HG02798 (cell line): ENCODE results near the gene CCNL1.

Experiments
- ATAC-seq: cut with Tn5 transposase; IDR thresholded peaks from one replicate; pipeline ENCODE4 v1.9.1; 2021; ENCODE audit warnings: mild to moderate bottlenecking; ENCODE audit not compliant: unreplicated experiment, poor library complexity

CCNL1 gene

DNA sequence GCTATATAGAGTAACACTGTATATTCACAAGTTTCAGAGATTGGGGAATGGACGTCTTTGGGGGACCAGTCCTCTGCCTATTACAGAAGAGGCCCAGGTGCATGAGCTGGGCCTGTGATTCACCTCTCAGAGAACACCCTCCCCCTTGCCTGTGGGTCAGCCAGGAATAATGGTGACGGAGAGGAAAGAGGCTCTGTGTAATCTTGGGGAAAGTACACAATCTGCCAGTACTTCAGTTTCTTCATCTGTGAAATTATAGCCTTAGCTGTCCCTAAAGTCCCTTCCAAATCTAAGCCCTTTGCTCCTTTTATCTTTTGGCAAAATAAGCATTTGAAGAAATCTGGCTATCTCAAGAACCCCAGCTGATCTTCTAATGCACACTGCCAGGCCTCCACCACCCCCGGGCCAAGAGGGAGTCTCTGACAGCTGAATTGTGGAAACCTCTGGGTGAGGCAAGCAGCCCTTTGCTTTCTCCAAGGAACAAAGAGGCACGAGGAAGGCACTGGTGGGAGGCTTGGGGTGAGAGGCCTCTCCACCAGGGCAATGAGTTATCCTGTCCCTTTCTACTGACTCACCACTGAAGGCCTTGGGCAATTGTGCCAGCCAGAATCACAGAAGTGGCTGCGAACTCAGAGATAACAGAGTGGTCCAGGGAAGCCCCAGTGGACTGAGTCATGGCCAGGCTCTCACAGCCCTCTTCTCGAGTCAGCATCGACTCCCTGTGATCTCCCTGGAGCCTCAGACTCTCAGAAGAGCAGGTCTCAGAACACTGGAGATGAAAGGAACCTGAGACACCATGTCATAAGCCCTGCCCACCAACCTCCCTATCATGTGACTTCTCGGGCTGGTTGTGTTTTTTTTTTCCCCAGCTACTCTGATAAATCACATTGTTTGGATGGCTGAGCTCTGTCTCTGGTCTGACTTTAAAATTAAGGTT, 31.8 kb downstream of the CCNL1 start:
- ATAC-seq = peak; percentile 62

DNA sequence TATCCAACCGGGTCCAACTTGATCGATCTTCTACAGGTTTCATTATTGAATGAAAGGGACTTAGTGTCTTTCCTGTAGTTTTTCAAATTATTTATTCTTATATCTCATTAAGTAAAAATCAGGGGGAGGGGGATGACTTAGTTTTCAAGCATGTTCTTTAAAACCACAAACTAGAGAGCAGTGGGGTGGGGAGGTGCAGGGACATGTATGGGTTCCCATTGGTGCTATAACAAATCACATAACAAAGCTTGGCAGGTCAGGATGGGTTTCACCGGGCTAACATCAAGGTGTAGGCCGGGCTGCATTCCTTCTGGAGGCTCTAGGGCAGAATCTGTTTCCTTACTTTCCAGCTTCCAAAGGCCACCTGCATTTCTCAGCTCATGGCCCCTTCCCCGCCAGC, 32.7 kb downstream of the CCNL1 start:
- no peak for ATAC-seq

DNA sequence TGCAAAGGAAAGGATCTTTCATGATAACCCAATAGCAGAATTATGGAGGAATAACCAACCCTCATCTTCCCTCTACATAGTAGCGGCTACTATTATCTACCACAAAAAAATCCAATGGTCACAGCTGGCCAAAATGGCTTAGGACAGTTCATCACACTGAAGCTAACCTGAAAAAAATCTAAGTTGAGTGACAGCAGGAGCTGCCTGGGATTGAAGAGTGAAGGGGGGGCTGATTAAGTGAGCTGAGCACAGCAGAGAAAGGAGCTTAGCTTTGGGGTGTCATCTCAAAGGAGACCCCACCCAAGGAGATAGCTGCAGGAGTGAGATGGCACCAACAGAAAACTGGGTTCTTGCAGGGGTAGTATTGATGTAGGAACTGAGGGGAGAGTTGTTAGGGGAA, 33.6 kb downstream of the CCNL1 start:
- ATAC-seq = no peak

DNA sequence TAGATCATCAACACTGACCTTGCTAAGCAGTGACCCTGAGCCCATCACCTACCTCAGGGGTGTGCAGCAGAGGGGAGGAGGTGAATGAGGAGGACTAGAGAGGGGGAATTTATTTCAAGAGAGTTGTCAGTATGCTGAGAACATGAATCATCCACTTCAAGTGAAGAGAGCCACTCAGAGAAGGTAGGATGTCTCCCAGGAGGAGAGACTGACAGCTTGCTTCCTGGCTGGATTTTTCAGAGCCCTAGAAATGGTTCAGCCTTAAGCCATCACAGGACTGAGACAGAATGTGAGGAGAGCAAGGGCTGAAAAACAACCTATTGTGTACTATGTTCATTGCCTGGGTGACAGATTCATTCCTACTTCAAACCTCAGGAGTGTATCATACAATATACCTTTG, 34.8 kb downstream of the CCNL1 start:
- no peak for ATAC-seq

DNA sequence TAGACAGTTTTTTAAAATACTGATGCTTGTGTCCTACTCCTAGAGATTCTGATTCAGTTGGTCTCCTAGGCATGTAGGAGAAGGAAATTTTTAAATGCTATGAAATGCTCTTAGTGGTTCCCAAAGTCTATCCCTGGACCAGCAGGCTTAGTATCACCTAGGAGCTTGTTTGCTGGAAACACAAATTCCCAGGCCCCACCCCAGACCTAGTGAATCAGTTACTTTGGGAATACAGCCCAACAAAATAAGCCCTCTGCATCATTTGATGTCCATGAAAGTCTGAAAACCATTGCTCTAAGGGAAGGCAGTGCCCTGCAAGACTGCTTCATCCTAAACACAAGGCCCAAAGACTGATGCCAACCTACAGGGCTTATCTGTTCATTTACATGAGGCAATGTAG, 36.3 kb downstream of the CCNL1 start:
- no peak for ATAC-seq

DNA sequence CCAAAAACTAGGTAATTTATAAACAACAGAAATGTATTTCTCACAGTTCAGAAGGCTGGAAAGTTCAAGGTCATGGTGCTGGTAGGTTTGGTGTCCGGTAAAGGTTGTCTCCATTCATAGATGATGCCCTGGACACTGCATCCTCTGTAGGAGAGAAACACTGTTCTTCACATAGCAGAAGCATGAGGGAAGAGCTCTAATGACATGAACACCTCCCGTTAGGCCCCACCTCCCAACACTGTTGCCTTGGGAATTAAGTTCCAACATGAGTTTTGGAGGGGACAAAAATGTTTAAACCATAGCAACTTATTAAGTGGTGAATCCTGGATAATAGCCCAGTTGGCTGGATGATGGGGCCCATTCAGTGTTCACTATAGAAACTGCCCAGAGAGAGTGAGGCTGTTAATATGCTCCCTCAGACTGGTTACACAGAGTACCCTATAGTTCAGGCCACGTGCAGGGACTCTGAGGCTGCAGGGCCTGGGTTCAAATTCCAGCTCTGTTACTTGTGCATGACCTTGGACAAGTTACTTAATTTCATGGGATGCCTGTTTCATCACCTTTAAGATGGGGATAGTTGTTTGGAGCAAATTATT, 37.0 kb downstream of the CCNL1 start:
- no peak for ATAC-seq

DNA sequence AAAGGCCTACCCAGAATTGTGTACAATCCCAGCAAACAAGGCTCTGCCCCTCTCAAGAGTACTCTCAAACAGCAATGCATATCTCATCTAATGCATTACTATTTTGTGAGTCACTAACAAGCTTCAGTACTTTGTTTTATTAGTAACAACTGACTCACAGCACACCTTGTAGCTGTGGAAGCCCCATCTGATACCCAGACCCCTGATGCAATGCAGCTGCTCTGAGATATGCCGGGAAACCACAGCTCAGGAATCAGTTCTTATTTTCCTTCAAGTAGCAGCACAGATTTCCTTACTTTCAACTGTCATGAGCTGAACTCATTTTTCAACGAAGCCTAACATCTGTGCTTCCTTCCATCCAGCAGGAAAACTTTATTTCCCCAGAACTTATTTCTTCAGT, 37.8 kb downstream of the CCNL1 start:
- ATAC-seq = no peak

DNA sequence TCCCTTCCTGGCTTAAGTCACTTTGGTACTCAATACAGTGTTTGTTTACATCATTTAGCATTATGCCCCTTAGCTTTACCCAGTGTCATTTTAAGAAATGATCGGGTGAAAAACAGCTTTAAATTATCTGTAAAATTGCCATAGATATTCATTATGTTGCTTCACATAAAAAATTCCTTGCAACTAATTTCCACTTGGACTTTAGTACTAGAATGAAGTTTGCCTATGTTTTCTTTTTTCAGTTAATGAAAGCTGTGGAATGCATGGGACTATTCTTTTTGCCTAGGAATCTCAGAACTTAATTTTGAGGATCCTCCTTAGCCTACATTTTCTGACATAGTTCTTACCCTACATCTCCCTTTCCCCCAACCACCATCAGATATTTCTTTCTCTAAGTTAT, 38.4 kb downstream of the CCNL1 start:
- no peak for ATAC-seq

DNA sequence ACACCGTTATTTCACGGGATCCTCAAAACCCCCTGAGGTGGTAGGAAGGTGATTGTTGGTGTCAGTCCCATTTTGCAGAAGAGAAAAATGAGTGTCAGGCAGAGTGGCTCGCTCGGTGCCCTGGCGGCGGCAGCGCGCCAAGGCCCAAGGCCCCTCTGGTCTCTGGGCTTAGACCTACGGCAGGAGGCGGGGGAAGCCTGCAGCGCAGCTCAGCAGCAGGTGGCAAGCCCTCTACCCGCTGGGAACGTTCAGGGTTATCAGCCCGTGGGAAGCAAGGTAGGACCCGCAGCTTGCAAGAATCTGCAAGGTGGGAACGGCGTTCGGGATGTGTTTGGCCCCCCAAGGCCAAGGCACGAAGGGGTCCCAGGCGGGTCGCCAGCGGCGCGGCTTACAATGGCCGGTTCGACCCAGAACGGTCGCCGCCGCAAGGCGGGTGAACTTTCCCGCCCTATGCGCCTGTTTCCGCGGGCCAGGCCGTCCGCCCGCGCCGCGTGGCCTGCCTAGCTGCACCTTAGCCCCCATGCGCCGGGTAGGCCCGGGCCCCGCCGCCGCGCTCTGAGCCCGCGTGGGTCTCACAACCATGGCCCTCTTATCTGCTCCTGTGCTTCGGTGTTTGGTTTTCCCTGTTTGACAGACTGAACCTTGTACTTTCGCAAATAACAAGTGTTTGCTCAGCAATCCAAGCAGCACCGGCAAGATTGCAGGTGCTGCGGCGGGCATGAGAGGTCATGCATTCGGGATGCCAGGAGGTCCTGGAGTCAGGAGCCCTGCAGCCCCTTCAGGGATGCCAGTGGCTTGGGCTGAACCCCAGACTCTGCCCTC, 39.7 kb downstream of the CCNL1 start:
- no peak for ATAC-seq

DNA sequence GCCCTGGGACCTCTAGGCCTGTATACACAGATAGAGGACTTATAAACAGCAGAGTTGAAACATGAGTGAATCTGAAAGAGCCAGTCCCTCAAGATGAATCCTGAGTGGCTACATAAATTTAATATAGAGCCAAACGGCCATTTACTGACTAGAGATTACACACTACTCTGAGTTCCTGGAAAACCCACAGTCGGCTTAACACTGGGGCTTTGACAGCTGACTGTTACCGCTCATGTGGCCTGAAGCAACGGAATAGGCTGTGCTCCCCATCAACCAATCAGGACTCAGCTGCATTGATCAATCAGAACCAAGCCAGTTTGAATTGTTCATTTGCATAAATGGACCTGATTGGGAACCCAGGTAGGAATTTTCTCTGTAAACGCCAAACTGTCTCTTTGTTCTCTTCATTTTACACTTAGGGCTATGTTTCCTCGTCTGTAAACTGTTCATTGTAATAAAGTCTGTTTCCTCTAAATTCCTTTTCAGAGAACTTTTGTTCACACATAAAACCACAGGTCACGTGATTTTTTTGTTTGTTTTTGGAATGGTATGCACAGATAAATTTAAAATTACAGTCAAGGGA, 40.5 kb downstream of the CCNL1 start:
- no peak for ATAC-seq

DNA sequence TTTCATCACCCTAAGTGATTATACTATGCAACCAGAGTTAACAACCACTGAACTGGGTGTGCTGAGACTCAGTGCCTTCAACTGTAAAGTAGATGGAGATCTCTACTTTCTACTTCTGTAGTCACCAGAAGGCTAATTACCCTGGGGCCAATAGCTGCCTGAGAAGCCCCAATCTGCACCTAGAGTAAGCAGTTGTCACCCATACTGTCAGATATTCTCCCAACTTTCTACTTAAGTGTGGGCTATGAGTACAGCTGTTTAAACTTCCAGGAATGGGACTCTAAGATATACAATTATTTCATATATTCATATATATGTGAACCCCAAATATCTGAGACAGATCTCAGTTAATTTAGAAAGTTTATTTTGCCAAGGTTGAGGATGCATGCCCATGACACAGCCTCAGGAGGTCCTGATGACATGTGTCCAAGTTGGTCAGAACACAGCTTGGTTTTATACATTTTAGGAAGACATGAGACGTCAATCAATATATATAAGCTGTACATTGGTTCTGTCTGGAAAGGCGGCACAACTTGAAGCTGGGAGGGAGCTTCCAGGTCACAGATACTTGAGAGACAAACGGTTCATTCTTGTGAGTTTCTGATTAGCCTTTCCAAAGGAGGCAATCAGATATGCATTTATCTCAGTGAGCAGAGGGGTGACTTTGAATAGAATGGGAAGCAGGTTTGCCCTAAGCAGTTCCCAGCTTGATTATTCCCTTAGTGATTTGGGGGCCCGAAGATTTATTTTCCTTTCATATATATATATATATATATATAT, 41.9 kb downstream of the CCNL1 start:
- no peak for ATAC-seq

DNA sequence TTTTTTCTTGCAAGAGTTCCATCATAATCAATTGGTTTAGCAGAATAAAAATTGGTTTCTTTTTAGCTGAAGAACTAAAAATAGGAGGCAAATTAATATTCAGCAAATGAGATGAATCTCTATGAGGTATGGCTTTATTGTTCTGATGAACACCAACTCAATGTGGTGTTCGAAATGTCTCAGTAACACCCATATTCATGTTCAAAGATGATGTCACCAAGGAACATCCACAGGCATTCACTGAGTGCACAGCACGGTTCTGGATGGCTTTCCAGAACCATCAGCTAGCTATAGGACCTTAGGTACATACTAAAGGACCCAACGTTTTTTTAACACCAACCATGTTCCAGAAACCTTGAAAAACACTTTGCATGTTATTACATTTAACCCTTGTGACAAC, 42.7 kb downstream of the CCNL1 start:
- no peak for ATAC-seq

DNA sequence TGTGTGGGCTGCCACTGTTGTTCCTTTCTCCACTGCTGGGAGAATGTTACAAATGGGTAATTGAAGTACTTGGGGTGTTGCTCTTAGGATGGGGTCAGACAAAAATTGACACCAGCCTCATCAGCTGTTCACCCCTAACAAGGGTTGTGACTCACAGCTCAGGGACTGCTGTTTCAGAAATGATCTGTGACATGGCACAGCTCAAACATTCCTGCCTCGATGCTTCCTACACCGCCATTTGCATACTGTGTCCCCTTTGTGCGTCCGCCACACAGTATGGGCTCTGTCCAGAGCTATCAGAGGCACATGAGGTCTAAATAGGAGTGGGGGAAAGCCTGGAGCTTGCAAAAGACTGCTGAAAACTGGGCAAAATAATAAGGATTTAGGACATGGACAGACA, 43.9 kb downstream of the CCNL1 start:
- no peak for ATAC-seq

DNA sequence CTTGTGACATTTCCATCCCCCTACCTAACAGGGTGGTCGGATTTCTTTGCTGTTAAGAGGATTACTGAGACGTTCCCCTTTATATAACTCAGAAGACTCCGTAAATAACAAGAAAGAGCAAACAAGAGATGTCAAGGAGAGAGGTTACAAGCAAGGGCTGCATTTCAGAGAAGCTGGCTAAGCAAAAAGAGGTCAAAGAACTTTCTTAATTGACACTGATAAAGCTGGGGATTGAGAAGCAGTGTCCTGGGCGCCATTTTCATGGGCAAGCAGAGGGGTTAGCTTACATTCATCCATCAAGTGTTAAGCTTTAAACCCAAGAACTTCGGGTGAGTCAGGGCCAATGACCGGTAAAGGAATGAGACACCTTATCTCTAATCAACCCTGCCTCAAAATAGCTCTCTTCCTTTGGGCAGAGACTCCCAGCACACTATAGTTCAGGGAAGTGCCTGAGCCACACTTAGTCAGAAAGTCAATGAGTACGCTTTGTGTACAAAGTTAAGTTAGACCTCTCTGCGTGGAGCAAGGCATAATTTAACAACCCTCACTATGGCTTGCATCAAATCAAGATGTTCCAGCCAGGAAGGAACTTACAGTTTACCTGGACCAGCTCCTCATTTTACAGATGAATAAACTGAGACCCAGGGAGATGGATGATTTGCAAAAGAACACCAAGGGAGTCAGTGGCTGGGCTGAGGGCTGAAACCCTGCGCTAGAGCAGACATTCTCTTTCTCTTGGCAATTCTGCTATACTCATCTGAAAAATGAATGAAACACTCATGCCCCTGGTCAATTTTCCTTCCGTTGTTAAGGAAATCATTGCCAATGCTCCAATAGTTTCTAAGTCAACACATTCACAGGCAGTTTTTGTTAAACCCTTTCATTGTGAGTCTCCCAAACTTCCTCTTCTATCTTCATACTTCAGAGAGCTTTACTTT, 44.6 kb downstream of the CCNL1 start:
- ATAC-seq = no peak

DNA sequence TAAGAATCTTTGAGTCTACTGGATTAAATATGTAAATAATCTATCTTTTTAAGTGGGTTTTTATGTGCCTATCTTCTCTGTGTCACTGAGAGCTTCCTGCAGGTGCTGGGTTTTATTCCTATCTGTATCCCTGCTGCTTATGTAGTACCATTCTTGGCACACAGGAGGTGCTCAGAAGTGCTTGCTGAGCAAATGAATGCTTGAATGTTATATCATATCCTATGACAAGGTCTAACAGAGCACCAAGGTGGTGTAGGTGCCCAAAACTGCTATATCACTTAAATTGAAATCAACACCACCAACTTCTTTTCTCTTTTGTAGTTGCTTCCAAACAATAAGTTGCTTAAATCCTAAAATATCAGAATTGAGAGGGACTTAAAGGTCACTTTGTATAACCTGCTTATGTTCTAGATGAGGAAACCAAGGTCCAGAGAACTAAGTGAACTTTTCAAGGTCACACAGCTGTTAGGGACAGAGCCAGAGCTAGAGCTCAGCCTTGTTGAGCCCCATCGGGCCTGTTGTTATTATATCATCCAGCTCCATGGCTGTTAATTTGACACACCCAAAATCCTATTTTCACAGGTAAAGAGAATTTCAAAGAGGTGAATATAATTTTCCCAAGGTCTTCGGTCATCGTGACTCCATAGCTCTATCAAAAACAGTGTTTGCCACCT, 46.0 kb downstream of the CCNL1 start:
- ATAC-seq = no peak

DNA sequence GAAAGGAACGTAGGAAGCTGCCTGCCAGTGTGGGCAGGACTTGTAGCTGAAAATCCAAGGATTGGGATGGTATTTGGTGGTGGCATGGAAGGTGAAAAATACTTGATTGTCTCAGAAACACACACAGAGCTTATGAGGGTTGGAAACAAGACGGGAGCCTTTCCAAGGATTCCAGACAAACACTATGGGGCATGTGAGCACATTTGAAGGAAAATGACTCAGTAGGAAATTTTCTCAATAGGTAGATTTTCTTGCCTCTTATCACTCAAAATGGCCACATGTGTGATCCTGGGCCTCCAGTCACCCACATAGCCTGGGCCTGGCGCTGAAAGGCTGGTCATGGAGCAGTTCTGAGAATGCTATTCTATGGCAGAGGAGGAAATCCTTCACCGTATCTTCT, 47.4 kb downstream of the CCNL1 start:
- ATAC-seq = no peak

DNA sequence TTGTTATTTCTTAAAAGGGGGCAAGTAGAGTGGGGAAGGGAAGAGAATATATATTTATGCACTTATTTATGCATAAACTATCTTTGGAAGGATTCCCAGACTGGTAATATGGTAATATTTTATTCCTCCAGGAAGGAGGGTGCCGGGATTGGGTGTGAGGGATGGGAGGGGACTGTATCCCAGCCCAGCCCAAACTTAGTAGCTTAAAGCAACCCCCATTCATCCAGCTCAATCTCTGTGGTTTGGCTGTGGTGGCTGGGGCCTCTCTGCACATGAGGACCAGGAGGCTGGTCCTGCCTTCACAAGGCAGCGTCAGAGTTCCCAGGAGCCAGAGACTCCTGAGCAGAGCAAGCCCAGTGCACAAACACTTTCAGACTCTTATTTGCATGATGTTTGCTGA, 48.4 kb downstream of the CCNL1 start:
- ATAC-seq = no peak

DNA sequence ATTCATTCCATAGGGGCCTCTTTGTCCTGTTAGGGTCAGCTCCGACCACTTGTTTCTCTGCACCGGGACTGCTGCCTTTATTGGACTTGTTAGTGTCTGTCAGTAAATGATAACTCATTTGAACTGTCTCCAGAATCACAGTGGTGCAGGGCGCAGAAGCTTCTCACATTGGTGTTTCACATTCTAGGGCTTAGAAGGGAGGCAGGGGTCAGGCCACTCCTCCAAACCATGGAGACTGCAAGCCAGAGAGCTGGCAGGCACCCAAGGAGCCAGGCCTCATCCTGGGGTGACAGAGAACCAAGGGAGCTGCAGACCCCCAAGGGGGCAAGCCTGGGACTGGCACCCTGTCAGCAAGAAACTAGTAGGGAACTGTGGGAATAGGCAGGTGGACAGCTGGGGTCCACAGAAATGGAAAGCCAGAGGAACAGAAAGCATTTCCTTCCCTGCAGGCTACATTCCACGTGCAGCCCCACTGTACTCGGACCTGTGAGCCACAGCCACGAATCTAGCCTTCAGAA, 49.1 kb downstream of the CCNL1 start:
- ATAC-seq = no peak
